OCI-LY7 (cell line): Measurements from ENCODE around the gene PLAAT2. TPM values are rescaled to one million over a fixed set of nuclear protein-coding genes. Genes with fewer than 3 reads are reported as not detected.

Experiments
- BruUV-seq: library from RNA; stranded (reverse); fragments of 400-500 nt; replicated peaks from 2 replicates; lab custom pipeline; 2021; lab: Mats Ljungman, UMichigan
- CTCF ChIA-PET: fragments of 300-600 bp; sonication (Branson Sonifier 250); formaldehyde crosslinking; loops from one replicate; lab custom pipeline; 2022; ENCODE audit warnings: antibody characterized with exemption; ENCODE audit not compliant: unreplicated experiment; lab: Charles Lee
- POLR2A ChIA-PET: fragments of 300-600 bp; sonication (Branson Sonifier 250); formaldehyde crosslinking; loops from one replicate; lab custom pipeline; 2022; ENCODE audit warnings: antibody characterized with exemption; lab: Charles Lee
- DNase-seq: peaks from one replicate; pipeline ENCODE4 v3.0.0-alpha.2; 2015; ENCODE audit warnings: low spot score
- H2AFZ ChIP-seq: fragments of 200-600 bp; sonication (generic), shearing (Covaris generic); 2 replicates; pipeline ENCODE4 v1.6.1; 2014; ENCODE audit warnings: mild to moderate bottlenecking, antibody characterized with exemption, low read length, moderate library complexity
- H3K27ac ChIP-seq: fragments of 200-600 bp; sonication (generic); 2 replicates; pipeline ENCODE4 v1.5.1; 2014; ENCODE audit warnings: mixed run types, low read depth, mild to moderate bottlenecking, moderate library complexity, low read length, inconsistent platforms; ENCODE audit not compliant: poor library complexity, severe bottlenecking
- H3K36me3 ChIP-seq: fragments of 200-600 bp; sonication (generic); 2 replicates; pipeline ENCODE4 v1.6.1; 2014; ENCODE audit warnings: mild to moderate bottlenecking, antibody characterized with exemption, low read length, moderate library complexity, mixed read lengths; ENCODE audit not compliant: insufficient read depth
- H3K4me1 ChIP-seq: fragments of 200-600 bp; sonication (generic); 2 replicates; pipeline ENCODE4 v1.5.1; 2014; ENCODE audit warnings: mild to moderate bottlenecking, low read length; ENCODE audit not compliant: insufficient read depth, poor library complexity, severe bottlenecking
- H3K4me2 ChIP-seq: fragments of 200-600 bp; sonication (generic); 2 replicates; pipeline ENCODE4 v1.6.1; 2014; ENCODE audit warnings: mild to moderate bottlenecking, low read length
- H3K4me3 ChIP-seq: fragments of 200-600 bp; sonication (generic); 2 replicates; pipeline ENCODE4 v1.5.1; 2014; ENCODE audit warnings: mild to moderate bottlenecking, low read depth, low read length; ENCODE audit not compliant: poor library complexity, severe bottlenecking
- H3K79me2 ChIP-seq: fragments of 200-600 bp; sonication (generic); 2 replicates; pipeline ENCODE4 v1.6.1; 2016; ENCODE audit warnings: low read depth, mild to moderate bottlenecking, low read length, moderate library complexity, mixed read lengths; ENCODE audit not compliant: insufficient read depth
- H3K9me2 ChIP-seq: fragments of 200-600 bp; sonication (generic); 2 replicates; pipeline ENCODE4 v1.6.1; 2016; ENCODE audit warnings: mild to moderate bottlenecking, low read length, mixed read lengths; ENCODE audit not compliant: insufficient read depth
- H3K9me3 ChIP-seq: fragments of 200-600 bp; sonication (generic); 2 replicates; pipeline ENCODE4 v1.6.1; 2014; ENCODE audit warnings: mild to moderate bottlenecking, mixed run types, low read length, mixed read lengths
- H4K20me1 ChIP-seq: fragments of 200-600 bp; sonication (generic); 2 replicates; pipeline ENCODE4 v1.6.1; 2014; ENCODE audit warnings: mild to moderate bottlenecking, antibody characterized with exemption, low read length, moderate library complexity, mixed read lengths; ENCODE audit not compliant: insufficient read depth
- EZH2phosphoT487 ChIP-seq: fragments of 200-600 bp; sonication (generic); IDR thresholded peaks from 2 replicates; pipeline ENCODE4 v1.6.1; 2018; ENCODE audit warnings: low read depth, borderline replicate concordance, mild to moderate bottlenecking, mixed run types, antibody characterized with exemption, low read length, moderate library complexity, mixed read lengths
- intact Hi-C: fragments of 100-400 bp; cut with micrococcal nuclease; formaldehyde crosslinking; loops from one replicate; pipeline ENCODE4 v1.10.0; 2022; ENCODE audit not compliant: unreplicated experiment
- total RNA-seq, 2 experiments: library from RNA; depleted of rRNA in 1 of 2; stranded (reverse); fragments of >200 nt in 1 of 2; shearing (Covaris generic) in 1 of 2; gene quantifications; 2 replicates each; pipeline ENCODE4 v1.2.3, GENCODE V29; 2014 to 2022
- TF ChIP-seq, protein P1 (sequence below): fragments of 200-600 bp; sonication (generic); conservative IDR thresholded peaks from 2 replicates; pipeline ENCODE4 v1.5.1; 2014; ENCODE audit warnings: mild to moderate bottlenecking, antibody characterized with exemption, low read length, moderate library complexity, mixed read lengths

The PLAAT2 gene
- total RNA-seq, 2 experiments from 2014 or later: not detected

DNA sequence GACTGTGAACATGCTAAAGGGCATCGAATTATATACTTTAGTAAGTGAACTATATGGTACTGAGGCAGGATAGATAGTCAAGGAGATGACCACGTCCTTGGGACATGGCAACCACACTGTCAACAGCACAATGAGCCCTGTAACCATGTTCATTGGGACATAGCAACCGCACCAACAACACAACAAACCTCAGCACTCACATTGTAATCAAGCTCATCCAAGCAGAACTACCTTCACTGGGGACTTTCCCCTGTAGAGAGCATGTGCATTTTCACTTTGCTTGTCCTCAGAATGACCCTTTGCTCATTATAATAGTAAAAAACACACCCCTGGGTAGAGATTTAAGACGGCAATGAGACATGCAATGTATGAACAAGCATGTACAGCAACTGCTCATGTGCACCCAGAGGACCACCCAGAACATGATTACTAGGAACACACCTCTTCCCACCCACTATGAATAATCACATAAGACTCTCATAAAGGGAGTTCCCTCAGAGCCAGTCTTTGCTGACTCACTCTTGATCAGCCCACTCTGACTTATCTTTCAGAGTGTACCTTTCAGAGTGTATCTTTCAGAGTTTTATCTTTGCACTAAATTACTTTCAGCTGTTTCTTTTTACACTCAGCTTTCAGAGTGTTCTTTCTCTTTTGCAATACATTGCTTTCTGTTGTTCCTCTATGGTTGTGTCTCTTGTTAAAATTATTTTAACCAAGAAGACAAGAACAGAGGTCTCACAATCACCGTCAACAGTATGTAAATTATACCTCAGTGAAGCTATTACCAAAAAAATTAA, 4.1 kb upstream of the PLAAT2 start:
- ChIA-PET POLR2A (interaction anchor here (0.6 kb wide), 1 partner anchor 77 kb away, joined by 4 read pairs; no protein-coding TSS in a partner anchor), CTCF (no interaction called here)
- no peak for TF ChIP-seq EZH2phosphoT487
- TF ChIP-seq, protein P1, sequence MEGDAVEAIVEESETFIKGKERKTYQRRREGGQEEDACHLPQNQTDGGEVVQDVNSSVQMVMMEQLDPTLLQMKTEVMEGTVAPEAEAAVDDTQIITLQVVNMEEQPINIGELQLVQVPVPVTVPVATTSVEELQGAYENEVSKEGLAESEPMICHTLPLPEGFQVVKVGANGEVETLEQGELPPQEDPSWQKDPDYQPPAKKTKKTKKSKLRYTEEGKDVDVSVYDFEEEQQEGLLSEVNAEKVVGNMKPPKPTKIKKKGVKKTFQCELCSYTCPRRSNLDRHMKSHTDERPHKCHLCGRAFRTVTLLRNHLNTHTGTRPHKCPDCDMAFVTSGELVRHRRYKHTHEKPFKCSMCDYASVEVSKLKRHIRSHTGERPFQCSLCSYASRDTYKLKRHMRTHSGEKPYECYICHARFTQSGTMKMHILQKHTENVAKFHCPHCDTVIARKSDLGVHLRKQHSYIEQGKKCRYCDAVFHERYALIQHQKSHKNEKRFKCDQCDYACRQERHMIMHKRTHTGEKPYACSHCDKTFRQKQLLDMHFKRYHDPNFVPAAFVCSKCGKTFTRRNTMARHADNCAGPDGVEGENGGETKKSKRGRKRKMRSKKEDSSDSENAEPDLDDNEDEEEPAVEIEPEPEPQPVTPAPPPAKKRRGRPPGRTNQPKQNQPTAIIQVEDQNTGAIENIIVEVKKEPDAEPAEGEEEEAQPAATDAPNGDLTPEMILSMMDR: no peak
- no peaks in the 10 kb centered on the region for H3K79me2 ChIP-seq
- intact Hi-C loops: no loop called here
- H3K27ac ChIP-seq: peak overlapping the region; percentile 70
- peaks cover 43% of the 10 kb centered on the region for H3K4me1 ChIP-seq
- no peaks in the 10 kb centered on the region for H3K9me2 ChIP-seq
- no TSS peak for BruUV-seq
- H3K4me3 ChIP-seq: peak overlapping the region; percentile 30
- H3K36me3 ChIP-seq: no peaks in the 10 kb centered on the region
- H2AFZ ChIP-seq: peak overlapping the region; percentile 83
- H4K20me1 ChIP-seq: no peaks in the 10 kb centered on the region
- H3K4me2 ChIP-seq: peak overlapping the region; percentile 74
- DNase-seq: peak; percentile 85
- H3K9me3 ChIP-seq: no peaks in the 10 kb centered on the region

DNA sequence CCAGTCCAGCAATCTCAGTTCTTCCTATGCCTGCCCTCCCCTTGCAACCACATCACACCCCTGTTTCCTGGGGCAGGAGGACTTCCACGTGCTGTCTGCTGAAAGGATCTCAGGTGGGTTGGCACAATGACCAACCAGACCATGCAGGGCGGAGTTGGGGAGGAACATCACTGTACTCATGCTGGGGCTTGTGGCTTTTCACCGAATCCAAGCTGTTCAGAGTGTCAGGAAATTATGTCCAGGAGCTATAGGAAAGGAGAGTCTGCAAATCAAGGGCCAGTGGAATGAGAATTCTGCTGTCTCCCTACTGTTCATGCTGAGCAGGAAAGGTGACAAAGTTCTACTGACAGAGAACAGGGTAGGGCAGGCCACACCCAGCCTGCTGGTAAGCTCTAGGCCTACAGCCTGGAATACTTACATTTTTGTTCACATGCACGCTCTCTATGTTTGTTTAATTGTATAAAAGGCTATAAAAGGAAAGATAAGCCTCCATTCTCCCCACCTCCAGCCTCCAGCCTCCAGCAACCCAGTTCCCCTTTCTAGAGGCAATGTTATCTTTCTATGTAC, 1.7 kb upstream of the PLAAT2 start:
- TF ChIP-seq EZH2phosphoT487: no peak
- ChIA-PET POLR2A (interaction anchor here (1.2 to 1.8 kb wide), 2 partner anchors 8 to 85 kb away, joined by 4 to 6 read pairs; no protein-coding TSS in a partner anchor), CTCF (no interaction called here)
- Histone ChIP-seq H3K4me1 (peaks cover 42% of the 10 kb centered on the region), H3K36me3 (no peaks in the 10 kb centered on the region), H4K20me1 (no peaks in the 10 kb centered on the region), H3K9me2 (no peaks in the 10 kb centered on the region), H2AFZ (no peak overlapping the region), H3K79me2 (no peaks in the 10 kb centered on the region), H3K4me3 (no peak overlapping the region), H3K4me2 (no peak overlapping the region), H3K9me3 (no peaks in the 10 kb centered on the region), H3K27ac (no peak overlapping the region)
- DNase-seq: no peak
- no TSS peak for BruUV-seq
- intact Hi-C loops: no loop called here

DNA sequence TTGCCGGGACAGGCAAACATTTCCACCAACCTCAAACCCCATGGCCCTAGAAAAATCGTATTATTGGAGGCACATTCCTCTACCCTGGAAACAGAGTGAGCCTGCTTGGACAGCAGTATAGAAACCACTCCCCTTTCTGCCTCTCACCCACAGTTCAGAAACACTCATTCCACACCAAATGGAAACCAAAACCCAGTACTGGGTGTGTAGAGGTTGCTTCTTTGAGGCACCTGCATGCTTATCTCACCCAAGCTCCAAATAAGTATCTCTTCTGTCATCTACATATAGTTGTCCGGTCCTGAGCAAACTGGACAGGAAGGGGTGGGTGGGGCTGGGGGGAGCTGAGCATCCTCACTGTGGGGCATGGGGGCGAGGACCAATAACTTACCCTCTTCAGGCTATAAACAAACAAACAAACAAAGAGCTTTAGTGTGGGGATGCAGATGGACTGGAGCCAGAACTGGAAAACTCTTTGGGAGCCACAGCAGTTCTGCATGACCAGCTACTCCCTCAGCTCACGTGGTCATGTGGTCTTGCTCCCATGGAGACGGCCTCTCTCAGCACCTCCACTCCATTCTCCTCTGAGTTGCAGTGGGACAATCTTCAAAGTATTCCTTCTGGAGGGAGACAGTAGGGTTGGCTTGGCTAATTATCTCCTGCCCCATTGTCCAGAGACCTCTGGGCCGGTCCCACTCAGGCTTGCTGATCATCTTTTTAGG, 1.0 kb upstream of the PLAAT2 start:
- no TSS peak for BruUV-seq
- ChIA-PET POLR2A (interaction anchor here (1.2 to 1.8 kb wide), 2 partner anchors 9 to 84 kb away, joined by 4 to 6 read pairs; no protein-coding TSS in a partner anchor), CTCF (no interaction called here)
- H3K79me2 ChIP-seq: no peaks in the 10 kb centered on the region
- H3K36me3 ChIP-seq: no peaks in the 10 kb centered on the region
- no peak overlapping the region for H3K4me2 ChIP-seq
- no peak overlapping the region for H3K27ac ChIP-seq
- H3K9me3 ChIP-seq: no peaks in the 10 kb centered on the region
- TF ChIP-seq, protein P1: no peak
- TF ChIP-seq EZH2phosphoT487: no peak
- no peak overlapping the region for H3K4me3 ChIP-seq
- no peak overlapping the region for H2AFZ ChIP-seq
- H4K20me1 ChIP-seq: no peaks in the 10 kb centered on the region
- intact Hi-C loops: no loop called here
- DNase-seq: no peak
- peaks cover 43% of the 10 kb centered on the region for H3K4me1 ChIP-seq
- H3K9me2 ChIP-seq: no peaks in the 10 kb centered on the region
